ENCODE measurements around the gene KDM4E. TPM values are rescaled to one million over a fixed set of nuclear protein-coding genes. Genes with fewer than 3 reads are reported as not detected.
"Not testable (repeated sequence)": the region's sequence is repeated elsewhere in the genome, so short reads cannot be mapped to it uniquely, and the experiment has no call there.

The KDM4E gene
- polyA plus RNA-seq, 1 donor (not counting 4 experiments of a cell fraction or from before 2014, with no cell fraction given): not detected

DNA sequence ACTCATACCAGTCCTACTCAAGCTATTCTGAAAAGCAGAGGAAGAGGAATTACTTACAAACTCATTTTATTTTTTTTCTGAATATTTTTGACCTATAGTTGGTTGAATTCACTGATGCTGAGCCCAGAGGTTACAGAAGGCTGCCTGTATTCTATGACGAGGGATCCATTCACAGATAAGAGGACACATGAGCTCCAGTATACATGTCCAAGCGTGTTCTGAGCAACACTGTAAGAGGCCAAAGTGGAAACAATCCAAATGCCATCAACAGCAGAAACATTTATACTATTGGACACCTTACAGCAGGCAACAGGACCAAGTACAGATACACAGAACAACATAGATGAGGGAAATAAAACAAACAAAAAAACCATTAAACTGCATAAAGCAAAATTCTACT, 10.3 kb downstream of the KDM4E start:
- FAIRE-seq (no peak), DNase-seq (ENCODE audit: low read depth, low spot score) (peak; percentile 23)
- dilution Hi-C loops (cut with MboI; ENCODE audit: extremely low pct_ligation_motif_present, low sequenced_read_pairs): no loop called here
- no peaks in the 10 kb centered on the region for H3K27me3 ChIP-seq (ENCODE audit: control insufficient read depth, extremely low read depth, insufficient read depth, low read length)
- no peak overlapping the region for H3K27ac ChIP-seq (ENCODE audit: control insufficient read depth, insufficient read depth, low read length)
- no peaks in the 10 kb centered on the region for H3K9me1 ChIP-seq (ENCODE audit: control insufficient read depth, extremely low read depth, insufficient read depth, low read length)
- H2AFZ ChIP-seq (ENCODE audit: control insufficient read depth, low read length): no peak overlapping the region
- no peak overlapping the region for H3K4me3 ChIP-seq (ENCODE audit: control insufficient read depth in 2 of 3, extremely low read depth in 1 of 3, insufficient read depth in 2 of 3, low read depth in 1 of 3, low read length in 3 of 3)
- no peak for TF ChIP-seq EZH2 (IDR thresholded peaks at IDR 0.05; ENCODE audit: low read length)
- TF ChIP-seq, protein P1, sequence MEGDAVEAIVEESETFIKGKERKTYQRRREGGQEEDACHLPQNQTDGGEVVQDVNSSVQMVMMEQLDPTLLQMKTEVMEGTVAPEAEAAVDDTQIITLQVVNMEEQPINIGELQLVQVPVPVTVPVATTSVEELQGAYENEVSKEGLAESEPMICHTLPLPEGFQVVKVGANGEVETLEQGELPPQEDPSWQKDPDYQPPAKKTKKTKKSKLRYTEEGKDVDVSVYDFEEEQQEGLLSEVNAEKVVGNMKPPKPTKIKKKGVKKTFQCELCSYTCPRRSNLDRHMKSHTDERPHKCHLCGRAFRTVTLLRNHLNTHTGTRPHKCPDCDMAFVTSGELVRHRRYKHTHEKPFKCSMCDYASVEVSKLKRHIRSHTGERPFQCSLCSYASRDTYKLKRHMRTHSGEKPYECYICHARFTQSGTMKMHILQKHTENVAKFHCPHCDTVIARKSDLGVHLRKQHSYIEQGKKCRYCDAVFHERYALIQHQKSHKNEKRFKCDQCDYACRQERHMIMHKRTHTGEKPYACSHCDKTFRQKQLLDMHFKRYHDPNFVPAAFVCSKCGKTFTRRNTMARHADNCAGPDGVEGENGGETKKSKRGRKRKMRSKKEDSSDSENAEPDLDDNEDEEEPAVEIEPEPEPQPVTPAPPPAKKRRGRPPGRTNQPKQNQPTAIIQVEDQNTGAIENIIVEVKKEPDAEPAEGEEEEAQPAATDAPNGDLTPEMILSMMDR (optimal IDR thresholded peaks at IDR 0.05 in 1 of 3, IDR thresholded peaks at IDR 0.05 in 1 of 3, conservative IDR thresholded peaks at IDR 0.05 in 1 of 3; ENCODE audit: extremely low read depth in 1 of 3, insufficient read depth in 2 of 3, low read length in 3 of 3): no peak
- peak overlapping the region; percentile 18 for H3K4me2 ChIP-seq (ENCODE audit: control insufficient read depth, extremely low read depth, insufficient read depth, low read depth, low read length)
- no peaks in the 10 kb centered on the region for H4K20me1 ChIP-seq (ENCODE audit: control insufficient read depth, extremely low read depth, insufficient read depth, low read length)
- H3K36me3 ChIP-seq (ENCODE audit: control insufficient read depth in 2 of 2, extremely low read depth in 1 of 2, insufficient read depth in 2 of 2, low read length in 2 of 2): no peaks in the 10 kb centered on the region
- H3K9me3 ChIP-seq (ENCODE audit: control insufficient read depth, low read depth, low read length): no peaks in the 10 kb centered on the region
- H3K9ac ChIP-seq (ENCODE audit: control insufficient read depth, extremely low read depth, insufficient read depth, low read length): no peak overlapping the region
- H3K4me1 ChIP-seq (ENCODE audit: control insufficient read depth, extremely low read depth, insufficient read depth, low read length): peaks cover 10% of the 10 kb centered on the region
- no peaks in the 10 kb centered on the region for H3K79me2 ChIP-seq (ENCODE audit: control insufficient read depth, insufficient read depth, low read length)

DNA sequence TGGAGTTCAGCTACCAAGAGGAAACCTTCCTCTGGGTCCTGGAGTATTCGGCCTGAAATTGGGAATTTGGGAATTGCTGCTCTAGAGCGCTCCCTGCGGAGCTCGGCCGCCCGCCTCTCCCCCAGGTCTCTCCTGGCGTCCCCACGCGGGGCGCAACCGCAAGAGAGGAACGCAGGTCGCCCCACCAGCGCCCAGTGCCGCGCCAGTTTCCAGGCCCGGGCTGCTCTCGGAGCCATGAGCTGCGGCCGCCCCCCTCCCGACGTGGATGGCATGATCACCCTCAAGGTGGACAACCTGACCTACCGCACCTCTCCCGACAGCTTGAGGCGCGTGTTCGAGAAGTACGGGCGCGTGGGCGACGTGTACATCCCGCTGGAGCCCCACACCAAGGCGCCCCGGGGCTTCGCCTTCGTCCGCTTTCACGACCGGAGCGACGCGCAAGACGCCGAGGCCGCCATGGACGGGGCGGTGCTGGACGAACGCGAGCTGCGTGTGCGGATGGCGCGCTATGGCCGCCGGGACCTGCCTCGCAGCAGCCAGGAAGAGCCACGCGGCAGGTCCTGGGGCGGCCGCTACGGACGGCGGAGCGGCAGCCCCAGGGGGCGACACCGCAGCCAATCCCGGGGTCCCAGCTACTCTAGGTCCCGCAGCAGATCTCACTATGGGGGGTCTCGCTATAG, 12.4 kb downstream of the KDM4E start:
- H4K20me1 ChIP-seq (ENCODE audit: control insufficient read depth, extremely low read depth, insufficient read depth, low read length); H3K79me2 ChIP-seq (ENCODE audit: control insufficient read depth, insufficient read depth, low read length); FAIRE-seq; H3K9me3 ChIP-seq (ENCODE audit: control insufficient read depth, low read depth, low read length); H3K27me3 ChIP-seq (ENCODE audit: control insufficient read depth, extremely low read depth, insufficient read depth, low read length); H3K9me1 ChIP-seq (ENCODE audit: control insufficient read depth, extremely low read depth, insufficient read depth, low read length); DNase-seq (ENCODE audit: low read depth, low spot score); dilution Hi-C loops (cut with MboI; ENCODE audit: extremely low pct_ligation_motif_present, low sequenced_read_pairs); H3K4me2 ChIP-seq (ENCODE audit: control insufficient read depth, extremely low read depth, insufficient read depth, low read depth, low read length); H3K4me1 ChIP-seq (ENCODE audit: control insufficient read depth, extremely low read depth, insufficient read depth, low read length); H3K27ac ChIP-seq (ENCODE audit: control insufficient read depth, insufficient read depth, low read length); H3K9ac ChIP-seq (ENCODE audit: control insufficient read depth, extremely low read depth, insufficient read depth, low read length); H3K36me3 ChIP-seq (ENCODE audit: control insufficient read depth in 2 of 2, extremely low read depth in 1 of 2, insufficient read depth in 2 of 2, low read length in 2 of 2): not testable (repeated sequence)
- TF ChIP-seq, protein P1 (optimal IDR thresholded peaks at IDR 0.05 in 1 of 3, IDR thresholded peaks at IDR 0.05 in 1 of 3, conservative IDR thresholded peaks at IDR 0.05 in 1 of 3; ENCODE audit: extremely low read depth in 1 of 3, insufficient read depth in 2 of 3, low read length in 3 of 3): peak in 1 of 3 experiments; percentile 15
- H3K4me3 ChIP-seq (ENCODE audit: control insufficient read depth in 2 of 3, extremely low read depth in 1 of 3, insufficient read depth in 2 of 3, low read depth in 1 of 3, low read length in 3 of 3): peak overlapping the region in 2 of 3 experiments; percentile 22 to 31
- peak overlapping the region; percentile 38 for H2AFZ ChIP-seq (ENCODE audit: control insufficient read depth, low read length)
